ENCODE measurements around the gene CNOT8. TPM values are rescaled to one million over a fixed set of nuclear protein-coding genes. Genes with fewer than 3 reads are reported as not detected.
"Not testable (repeated sequence)": the region's sequence is repeated elsewhere in the genome, so short reads cannot be mapped to it uniquely, and the experiment has no call there.

The CNOT8 gene
- polyA plus RNA-seq, 1 donor from 2014 or later: 146 TPM

DNA sequence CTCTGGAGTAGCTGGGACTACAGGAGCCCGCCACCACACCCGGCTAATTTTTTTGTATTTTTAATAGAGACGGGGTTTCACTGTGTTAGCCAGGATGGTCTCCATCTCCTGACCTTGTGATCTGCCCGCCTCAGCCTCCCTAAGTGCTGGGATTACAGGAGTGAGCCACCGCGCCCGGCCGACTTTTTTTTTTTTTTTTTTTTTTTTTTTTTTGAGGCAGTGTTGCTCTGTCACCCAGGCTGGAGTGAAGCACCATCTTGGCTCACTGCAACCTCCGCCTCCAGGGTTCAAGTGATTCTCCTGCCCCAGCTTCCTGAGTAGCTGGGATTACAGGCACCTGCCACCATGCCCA lies 22.8 kb upstream of the CNOT8 start:
- H3K9ac ChIP-seq (ENCODE audit: low read length); H3K36me3 ChIP-seq (ENCODE audit: insufficient read depth, low read length); H3K9me2 ChIP-seq (ENCODE audit: insufficient read depth, low read length); H3K27ac ChIP-seq (ENCODE audit: low read length); H3K27me3 ChIP-seq (ENCODE audit: insufficient read depth, low read depth, low read length); H4K20me1 ChIP-seq (ENCODE audit: insufficient read depth); H3K79me2 ChIP-seq (replicated peaks; ENCODE audit: insufficient read depth, low read length); H3K9me3 ChIP-seq (ENCODE audit: low read length); H3K4me2 ChIP-seq (ENCODE audit: low read length); H2AFZ ChIP-seq (ENCODE audit: low read depth, low read length); H3F3A ChIP-seq (ENCODE audit: insufficient read depth, low read length, poor library complexity, severe bottlenecking); H3K4me3 ChIP-seq (ENCODE audit: low read length): not testable (repeated sequence)

DNA sequence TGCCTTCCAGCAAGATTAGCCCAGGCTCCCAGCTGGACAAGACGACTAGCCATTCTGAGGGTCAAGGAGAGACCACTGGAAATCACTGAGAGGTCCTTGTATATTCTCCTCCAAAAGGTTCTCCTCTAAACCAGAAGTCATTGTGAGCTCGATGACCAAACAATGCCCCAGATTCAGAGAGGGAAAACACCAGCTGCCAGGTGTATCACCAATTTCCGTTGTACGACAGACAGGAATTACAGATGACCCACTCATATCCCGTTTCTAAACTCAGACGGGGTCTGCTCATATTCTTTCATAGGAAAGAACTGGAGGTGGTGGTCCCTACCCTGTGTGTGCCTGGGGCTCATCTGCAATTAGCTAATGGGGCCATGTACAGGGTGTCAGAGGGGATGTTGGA lies 22.2 kb upstream of the CNOT8 start:
- Histone ChIP-seq H3K4me2 (ENCODE audit: low read length) (no peak overlapping the region), H2AFZ (ENCODE audit: low read depth, low read length) (no peak overlapping the region), H3K27ac (ENCODE audit: low read length) (no peak overlapping the region), H3K27me3 (ENCODE audit: insufficient read depth, low read depth, low read length) (no peaks in the 10 kb centered on the region), H3F3A (ENCODE audit: insufficient read depth, low read length, poor library complexity, severe bottlenecking) (no peaks in the 10 kb centered on the region), H3K9me2 (ENCODE audit: insufficient read depth, low read length) (no peaks in the 10 kb centered on the region), H3K36me3 (ENCODE audit: insufficient read depth, low read length) (no peaks in the 10 kb centered on the region), H3K9ac (ENCODE audit: low read length) (no peak overlapping the region), H3K4me3 (ENCODE audit: low read length) (no peak overlapping the region), H3K79me2 (replicated peaks; ENCODE audit: insufficient read depth, low read length) (no peaks in the 10 kb centered on the region), H3K9me3 (ENCODE audit: low read length) (no peaks in the 10 kb centered on the region), H4K20me1 (ENCODE audit: insufficient read depth) (no peaks in the 10 kb centered on the region)
- TF ChIP-seq, protein P1, sequence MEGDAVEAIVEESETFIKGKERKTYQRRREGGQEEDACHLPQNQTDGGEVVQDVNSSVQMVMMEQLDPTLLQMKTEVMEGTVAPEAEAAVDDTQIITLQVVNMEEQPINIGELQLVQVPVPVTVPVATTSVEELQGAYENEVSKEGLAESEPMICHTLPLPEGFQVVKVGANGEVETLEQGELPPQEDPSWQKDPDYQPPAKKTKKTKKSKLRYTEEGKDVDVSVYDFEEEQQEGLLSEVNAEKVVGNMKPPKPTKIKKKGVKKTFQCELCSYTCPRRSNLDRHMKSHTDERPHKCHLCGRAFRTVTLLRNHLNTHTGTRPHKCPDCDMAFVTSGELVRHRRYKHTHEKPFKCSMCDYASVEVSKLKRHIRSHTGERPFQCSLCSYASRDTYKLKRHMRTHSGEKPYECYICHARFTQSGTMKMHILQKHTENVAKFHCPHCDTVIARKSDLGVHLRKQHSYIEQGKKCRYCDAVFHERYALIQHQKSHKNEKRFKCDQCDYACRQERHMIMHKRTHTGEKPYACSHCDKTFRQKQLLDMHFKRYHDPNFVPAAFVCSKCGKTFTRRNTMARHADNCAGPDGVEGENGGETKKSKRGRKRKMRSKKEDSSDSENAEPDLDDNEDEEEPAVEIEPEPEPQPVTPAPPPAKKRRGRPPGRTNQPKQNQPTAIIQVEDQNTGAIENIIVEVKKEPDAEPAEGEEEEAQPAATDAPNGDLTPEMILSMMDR (IDR thresholded peaks at IDR 0.05; ENCODE audit: poor library complexity, severe bottlenecking): no peak
- TF ChIP-seq SMC3 (conservative IDR thresholded peaks at IDR 0.05; ENCODE audit: poor library complexity) (no peak), EP300 (conservative IDR thresholded peaks at IDR 0.05; ENCODE audit: poor library complexity, severe bottlenecking) (no peak), RAD21 (conservative IDR thresholded peaks at IDR 0.05) (no peak), EZH2 (IDR thresholded peaks at IDR 0.05; ENCODE audit: borderline replicate concordance, insufficient read depth, low read length, poor library complexity, severe bottlenecking) (no peak), TAF1 (IDR thresholded peaks at IDR 0.05; ENCODE audit: low read depth) (no peak), MXI1 (conservative IDR thresholded peaks at IDR 0.05; ENCODE audit: poor library complexity, severe bottlenecking) (no peak), POLR2AphosphoS5 (IDR thresholded peaks at IDR 0.05) (no peak)
- TF ChIP-seq, protein P2, sequence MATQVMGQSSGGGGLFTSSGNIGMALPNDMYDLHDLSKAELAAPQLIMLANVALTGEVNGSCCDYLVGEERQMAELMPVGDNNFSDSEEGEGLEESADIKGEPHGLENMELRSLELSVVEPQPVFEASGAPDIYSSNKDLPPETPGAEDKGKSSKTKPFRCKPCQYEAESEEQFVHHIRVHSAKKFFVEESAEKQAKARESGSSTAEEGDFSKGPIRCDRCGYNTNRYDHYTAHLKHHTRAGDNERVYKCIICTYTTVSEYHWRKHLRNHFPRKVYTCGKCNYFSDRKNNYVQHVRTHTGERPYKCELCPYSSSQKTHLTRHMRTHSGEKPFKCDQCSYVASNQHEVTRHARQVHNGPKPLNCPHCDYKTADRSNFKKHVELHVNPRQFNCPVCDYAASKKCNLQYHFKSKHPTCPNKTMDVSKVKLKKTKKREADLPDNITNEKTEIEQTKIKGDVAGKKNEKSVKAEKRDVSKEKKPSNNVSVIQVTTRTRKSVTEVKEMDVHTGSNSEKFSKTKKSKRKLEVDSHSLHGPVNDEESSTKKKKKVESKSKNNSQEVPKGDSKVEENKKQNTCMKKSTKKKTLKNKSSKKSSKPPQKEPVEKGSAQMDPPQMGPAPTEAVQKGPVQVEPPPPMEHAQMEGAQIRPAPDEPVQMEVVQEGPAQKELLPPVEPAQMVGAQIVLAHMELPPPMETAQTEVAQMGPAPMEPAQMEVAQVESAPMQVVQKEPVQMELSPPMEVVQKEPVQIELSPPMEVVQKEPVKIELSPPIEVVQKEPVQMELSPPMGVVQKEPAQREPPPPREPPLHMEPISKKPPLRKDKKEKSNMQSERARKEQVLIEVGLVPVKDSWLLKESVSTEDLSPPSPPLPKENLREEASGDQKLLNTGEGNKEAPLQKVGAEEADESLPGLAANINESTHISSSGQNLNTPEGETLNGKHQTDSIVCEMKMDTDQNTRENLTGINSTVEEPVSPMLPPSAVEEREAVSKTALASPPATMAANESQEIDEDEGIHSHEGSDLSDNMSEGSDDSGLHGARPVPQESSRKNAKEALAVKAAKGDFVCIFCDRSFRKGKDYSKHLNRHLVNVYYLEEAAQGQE (IDR thresholded peaks at IDR 0.05; ENCODE audit: borderline replicate concordance): no peak
